ENCODE measurements around the gene SUGP1.

The SUGP1 gene

DNA sequence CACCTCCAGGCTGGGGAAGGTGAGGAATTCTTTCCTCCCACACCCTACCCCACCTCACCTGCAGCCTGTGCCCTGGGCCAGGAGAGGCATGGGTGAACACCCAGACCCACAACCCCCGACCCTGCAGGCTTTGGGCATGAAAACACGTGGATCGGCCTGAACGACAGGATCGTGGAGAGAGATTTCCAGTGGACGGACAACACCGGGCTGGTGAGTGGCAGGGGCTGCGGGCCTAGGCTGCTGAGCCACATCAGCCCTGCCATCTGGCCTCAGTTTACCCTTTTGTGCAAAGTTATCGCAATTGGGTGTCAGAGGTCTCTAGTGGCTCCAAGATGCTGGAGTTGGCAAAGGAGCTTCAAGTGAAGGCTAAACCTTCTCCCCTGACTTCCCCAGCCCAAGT, 79.8 kb downstream of the SUGP1 start:
- Histone ChIP-seq H3K4me3 (ENCODE audit: low read length) (no peak overlapping the region), H3K36me3 (ENCODE audit: control insufficient read depth, low read length) (no peaks in the 10 kb centered on the region), H3K79me2 (ENCODE audit: control insufficient read depth, low read length) (no peaks in the 10 kb centered on the region), H3K9me2 (replicated peaks; ENCODE audit: control insufficient read depth, low read length) (no peaks in the 10 kb centered on the region), H3K27me3 (ENCODE audit: control insufficient read depth, low read length) (no peaks in the 10 kb centered on the region), H4K20me1 (ENCODE audit: control insufficient read depth, insufficient read depth, low read depth, low read length) (no peaks in the 10 kb centered on the region), H3K4me1 (ENCODE audit: control insufficient read depth, low read length) (no peaks in the 10 kb centered on the region), H3K27ac (ENCODE audit: low read depth, low read length) (no peak overlapping the region), H3K4me2 (ENCODE audit: low read length) (no peak overlapping the region), H3F3A (ENCODE audit: control insufficient read depth, insufficient read depth) (no peaks in the 10 kb centered on the region), H3K9me3 (ENCODE audit: control insufficient read depth, insufficient read depth, low read length) (no peaks in the 10 kb centered on the region)
- TF ChIP-seq EZH2phosphoT487 (IDR thresholded peaks at IDR 0.05; ENCODE audit: borderline replicate concordance, low read length) = no peak
- no peak for TF ChIP-seq CTCF (IDR thresholded peaks at IDR 0.05; ENCODE audit: low read depth, low read length, poor library complexity, severe bottlenecking)

DNA sequence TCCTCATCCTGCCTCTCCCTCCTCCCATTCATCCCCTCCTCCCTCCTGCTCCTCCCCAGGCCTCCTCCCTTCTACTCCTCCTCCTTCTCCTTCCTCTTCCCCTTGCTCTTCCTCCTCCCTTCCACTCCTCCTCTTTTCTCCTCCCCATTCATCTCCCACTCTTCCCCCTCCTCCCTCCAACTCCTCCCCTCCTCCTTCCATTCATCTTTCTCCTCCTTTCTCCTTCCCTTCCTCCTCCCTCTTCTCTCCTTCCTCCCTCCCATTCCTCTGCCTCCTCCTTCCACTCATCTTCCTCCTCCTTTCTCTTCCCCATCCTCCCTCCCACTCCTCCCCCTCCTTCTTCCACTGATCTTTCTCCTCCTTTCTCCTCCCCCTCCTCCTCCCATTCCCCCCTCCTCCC, 80.6 kb downstream of the SUGP1 start:
- Histone ChIP-seq H3K27ac (ENCODE audit: low read depth, low read length) (no peak overlapping the region), H3K79me2 (ENCODE audit: control insufficient read depth, low read length) (no peaks in the 10 kb centered on the region), H4K20me1 (ENCODE audit: control insufficient read depth, insufficient read depth, low read depth, low read length) (no peaks in the 10 kb centered on the region), H3K9me2 (replicated peaks; ENCODE audit: control insufficient read depth, low read length) (no peaks in the 10 kb centered on the region), H3K9me3 (ENCODE audit: control insufficient read depth, insufficient read depth, low read length) (peaks cover 3% of the 10 kb centered on the region), H3K4me2 (ENCODE audit: low read length) (no peak overlapping the region), H3K4me1 (ENCODE audit: control insufficient read depth, low read length) (no peaks in the 10 kb centered on the region), H3K36me3 (ENCODE audit: control insufficient read depth, low read length) (no peaks in the 10 kb centered on the region), H3K27me3 (ENCODE audit: control insufficient read depth, low read length) (no peaks in the 10 kb centered on the region), H3F3A (ENCODE audit: control insufficient read depth, insufficient read depth) (no peaks in the 10 kb centered on the region), H3K4me3 (ENCODE audit: low read length) (no peak overlapping the region)
- no peak for TF ChIP-seq CTCF (IDR thresholded peaks at IDR 0.05; ENCODE audit: low read depth, low read length, poor library complexity, severe bottlenecking)
- TF ChIP-seq EZH2phosphoT487 (IDR thresholded peaks at IDR 0.05; ENCODE audit: borderline replicate concordance, low read length) = no peak

DNA sequence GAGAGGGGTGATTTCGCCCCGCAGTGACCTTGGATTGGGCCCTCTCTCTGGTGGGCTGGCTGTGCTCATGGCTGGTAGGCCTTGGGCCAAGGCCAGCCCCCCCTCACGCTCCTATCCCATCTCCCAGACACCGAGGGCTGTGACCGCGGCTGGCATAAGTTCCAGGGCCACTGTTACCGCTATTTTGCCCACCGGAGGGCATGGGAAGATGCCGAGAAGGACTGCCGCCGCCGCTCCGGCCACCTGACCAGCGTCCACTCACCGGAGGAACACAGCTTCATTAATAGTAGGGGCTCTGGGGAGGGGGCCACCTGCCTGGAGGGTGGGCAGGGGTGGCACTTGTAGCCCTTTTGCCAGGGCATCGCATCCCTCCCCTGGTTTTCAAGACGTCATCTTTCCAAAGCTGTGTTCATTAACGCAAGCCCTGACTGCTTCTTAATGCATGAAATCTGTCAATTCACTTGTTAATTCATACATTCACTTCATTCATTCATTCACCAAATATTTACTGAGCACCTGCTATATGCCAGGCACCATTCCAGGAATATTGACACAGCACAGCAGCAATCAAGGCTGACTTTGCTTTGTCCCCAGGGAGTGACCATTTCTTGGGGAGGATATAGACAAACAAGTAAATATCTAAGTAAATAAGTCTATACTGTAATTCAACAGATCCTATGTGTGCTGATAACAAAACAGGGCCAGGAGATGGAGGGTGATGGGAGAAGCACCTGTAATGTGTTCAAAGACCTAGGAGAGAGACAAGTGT, 82.0 kb downstream of the SUGP1 start:
- Histone ChIP-seq H3K9me2 (replicated peaks; ENCODE audit: control insufficient read depth, low read length) (no peaks in the 10 kb centered on the region), H3K4me2 (ENCODE audit: low read length) (no peak overlapping the region), H3F3A (ENCODE audit: control insufficient read depth, insufficient read depth) (no peaks in the 10 kb centered on the region), H3K4me3 (ENCODE audit: low read length) (no peak overlapping the region), H3K4me1 (ENCODE audit: control insufficient read depth, low read length) (no peaks in the 10 kb centered on the region), H3K27me3 (ENCODE audit: control insufficient read depth, low read length) (no peaks in the 10 kb centered on the region), H4K20me1 (ENCODE audit: control insufficient read depth, insufficient read depth, low read depth, low read length) (no peaks in the 10 kb centered on the region), H3K9me3 (ENCODE audit: control insufficient read depth, insufficient read depth, low read length) (peaks cover 14% of the 10 kb centered on the region), H3K27ac (ENCODE audit: low read depth, low read length) (no peak overlapping the region), H3K36me3 (ENCODE audit: control insufficient read depth, low read length) (no peaks in the 10 kb centered on the region), H3K79me2 (ENCODE audit: control insufficient read depth, low read length) (no peaks in the 10 kb centered on the region)
- TF ChIP-seq EZH2phosphoT487 (IDR thresholded peaks at IDR 0.05; ENCODE audit: borderline replicate concordance, low read length) (no peak), CTCF (IDR thresholded peaks at IDR 0.05; ENCODE audit: low read depth, low read length, poor library complexity, severe bottlenecking) (no peak)

Data from DOHH2 (cell line).